Mesenchymal stem cell (in vitro differentiated cells and primary cell): ENCODE results near the gene KCNAB2.
A peak's percentile ranks its signal among the peaks of the same experiment; 100 is the strongest.

Experiments
- DNase-seq: peaks from one replicate; pipeline ENCODE4 v3.0.0-alpha.2; 2013
- H2AFZ ChIP-seq: one replicate; pipeline ENCODE4 v1.6.1; 2013; ENCODE audit warnings: low read depth, mild to moderate bottlenecking, control low read depth, inconsistent platforms, low read length, moderate library complexity
- H2AK5ac ChIP-seq: 2 replicates; pipeline ENCODE4 v1.6.1; 2013; ENCODE audit warnings: low read length, moderate library complexity, mild to moderate bottlenecking, inconsistent platforms; ENCODE audit not compliant: severe bottlenecking
- H2BK120ac ChIP-seq: one replicate; pipeline ENCODE4 v1.6.1; 2013; ENCODE audit warnings: low read depth, mild to moderate bottlenecking, inconsistent platforms, low read length, moderate library complexity
- H2BK12ac ChIP-seq, 2 experiments: one replicate each; pipeline ENCODE4 v1.6.1; 2013; ENCODE audit warnings: inconsistent platforms in 2 of 2, low read length in 2 of 2, mild to moderate bottlenecking in 2 of 2, moderate library complexity in 2 of 2, control low read depth in 1 of 2
- H2BK15ac ChIP-seq: one replicate; pipeline ENCODE4 v1.6.1; 2013; ENCODE audit warnings: mild to moderate bottlenecking, low read depth, inconsistent platforms; ENCODE audit not compliant: poor library complexity, severe bottlenecking
- H2BK5ac ChIP-seq: 2 replicates; pipeline ENCODE4 v1.6.1; 2013; ENCODE audit warnings: low read depth, mild to moderate bottlenecking, low read length, control low read depth, inconsistent platforms; ENCODE audit not compliant: poor library complexity, severe bottlenecking
- H3K14ac ChIP-seq, 2 experiments: one replicate each; pipeline ENCODE4 v1.6.1; 2013; ENCODE audit warnings: inconsistent platforms in 2 of 2, low read length in 2 of 2, control low read depth in 1 of 2, mild to moderate bottlenecking in 1 of 2, moderate library complexity in 1 of 2
- H3K18ac ChIP-seq, 2 experiments: one replicate each; pipeline ENCODE4 v1.6.1; 2013; ENCODE audit warnings: inconsistent platforms in 2 of 2, low read length in 2 of 2, control low read depth in 1 of 2, low read depth in 1 of 2, mild to moderate bottlenecking in 1 of 2
- H3K23ac ChIP-seq, 2 experiments: one replicate each; pipeline ENCODE4 v1.6.1; 2013; ENCODE audit warnings: inconsistent platforms in 2 of 2, low read length in 2 of 2, mild to moderate bottlenecking in 2 of 2, moderate library complexity in 2 of 2, control low read depth in 1 of 2
- H3K27ac ChIP-seq: 2 replicates; pipeline ENCODE4 v1.5.1; 2013; ENCODE audit warnings: mild to moderate bottlenecking, moderate library complexity, low read length, control low read depth, inconsistent platforms; ENCODE audit not compliant: poor library complexity, severe bottlenecking
- H3K27me3 ChIP-seq, 2 experiments: 2 replicates each; pipeline versions ENCODE4 v1.6.1 to v1.7.0; 2013; ENCODE audit warnings: low read length in 2 of 2, mild to moderate bottlenecking in 2 of 2, moderate library complexity in 2 of 2, control low read depth in 1 of 2, inconsistent platforms in 1 of 2; ENCODE audit not compliant: control insufficient read depth in 1 of 2, insufficient read depth in 1 of 2
- H3K36me3 ChIP-seq, 2 experiments: 2 replicates each; pipeline versions ENCODE4 v1.6.1 to v1.7.0; 2013; ENCODE audit warnings: low read length in 2 of 2, control low read depth in 1 of 2, inconsistent platforms in 1 of 2, low read depth in 1 of 2, mild to moderate bottlenecking in 1 of 2; ENCODE audit not compliant: insufficient read depth in 2 of 2, control insufficient read depth in 1 of 2
- H3K4ac ChIP-seq, 2 experiments: one replicate each; pipeline ENCODE4 v1.6.1; 2013; ENCODE audit warnings: inconsistent platforms in 2 of 2, low read length in 2 of 2, mild to moderate bottlenecking in 2 of 2, moderate library complexity in 2 of 2, control low read depth in 1 of 2, low read depth in 1 of 2
- H3K4me1 ChIP-seq: 2 replicates; pipeline ENCODE4 v1.6.1; 2013; ENCODE audit warnings: low read depth, low read length, control low read depth; ENCODE audit not compliant: control insufficient read depth, insufficient read depth
- H3K4me2 ChIP-seq: 2 replicates; pipeline ENCODE4 v1.6.1; 2013; ENCODE audit warnings: low read length, mild to moderate bottlenecking, inconsistent platforms; ENCODE audit not compliant: poor library complexity, severe bottlenecking
- H3K4me3 ChIP-seq, 2 experiments: 2 replicates each; pipeline versions ENCODE4 v1.5.1 to v1.7.0; 2013; ENCODE audit warnings: low read length in 2 of 2, mild to moderate bottlenecking in 2 of 2, control low read depth in 1 of 2, low read depth in 1 of 2; ENCODE audit not compliant: insufficient read depth in 1 of 2
- H3K79me1 ChIP-seq: replicated peaks from 2 replicates; pipeline ENCODE4 v1.6.1; 2013; ENCODE audit warnings: mild to moderate bottlenecking, control low read depth, low read length, inconsistent platforms; ENCODE audit not compliant: poor library complexity, severe bottlenecking
- H3K9ac ChIP-seq: 2 replicates; pipeline ENCODE4 v1.7.0; 2013; ENCODE audit warnings: mild to moderate bottlenecking, low read length, moderate library complexity
- H3K9me3 ChIP-seq: 2 replicates; pipeline ENCODE4 v1.7.0; 2013; ENCODE audit warnings: mild to moderate bottlenecking, low read length; ENCODE audit not compliant: control insufficient read depth
- H4K8ac ChIP-seq: one replicate; pipeline ENCODE4 v1.6.1; 2013; ENCODE audit warnings: inconsistent platforms, mild to moderate bottlenecking, low read length, moderate library complexity
- H4K91ac ChIP-seq: one replicate; pipeline ENCODE4 v1.6.1; 2013; ENCODE audit warnings: mild to moderate bottlenecking, low read length, inconsistent platforms
- WGBS: methylation state at CpG from one replicate; pipeline ENCODE4 v1.1.7; 2013; ENCODE audit warnings: mixed read lengths; 5-methylcytosine and 5-hydroxymethylcytosine counted together

The KCNAB2 gene

DNA sequence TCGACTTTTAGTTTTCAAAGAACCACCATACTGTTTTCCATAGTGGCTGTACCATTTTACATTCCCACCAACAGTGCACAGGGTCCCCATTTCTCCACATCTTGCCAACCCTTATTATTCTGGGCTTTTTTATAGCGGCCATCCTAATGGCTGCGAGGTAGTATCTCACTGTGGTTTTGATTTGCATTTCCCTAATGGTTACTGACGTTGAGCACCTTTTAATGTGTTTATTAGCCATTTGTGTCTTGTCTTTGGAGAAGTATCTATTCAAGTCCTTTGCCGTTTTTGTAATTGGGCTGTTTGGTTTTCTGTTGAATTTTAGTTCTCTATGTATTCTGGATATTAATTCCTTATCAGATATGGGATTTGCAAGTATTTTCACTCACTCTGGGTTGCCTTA is 22.3 kb upstream of the KCNAB2 start:
- peaks cover 20% of the 10 kb centered on the region for H3K4me1 ChIP-seq
- H4K8ac ChIP-seq: no peak overlapping the region
- H2BK5ac ChIP-seq: no peak overlapping the region
- H3K18ac ChIP-seq: no peak overlapping the region
- H3K36me3 ChIP-seq: no peaks in the 10 kb centered on the region
- no peak for DNase-seq
- no peak overlapping the region for H2BK120ac ChIP-seq
- no peak overlapping the region for H2BK12ac ChIP-seq
- H4K91ac ChIP-seq: no peak overlapping the region
- no peaks in the 10 kb centered on the region for H3K9me3 ChIP-seq
- no peak overlapping the region for H3K14ac ChIP-seq
- H3K9ac ChIP-seq: no peak overlapping the region
- H3K4me3 ChIP-seq: no peak overlapping the region
- H3K79me1 ChIP-seq: no peaks in the 10 kb centered on the region
- no peak overlapping the region for H3K4me2 ChIP-seq
- H2AFZ ChIP-seq: no peak overlapping the region
- H3K23ac ChIP-seq: no peak overlapping the region
- H2BK15ac ChIP-seq: no peak overlapping the region
- no peak overlapping the region for H2AK5ac ChIP-seq
- H3K4ac ChIP-seq: no peak overlapping the region
- H3K27ac ChIP-seq: no peak overlapping the region
- peaks cover 11 to 14% of the 10 kb centered on the region in 2 experiments for H3K27me3 ChIP-seq
- 70% methylated on average over 5 of the region's 5 CpGs for WGBS

DNA sequence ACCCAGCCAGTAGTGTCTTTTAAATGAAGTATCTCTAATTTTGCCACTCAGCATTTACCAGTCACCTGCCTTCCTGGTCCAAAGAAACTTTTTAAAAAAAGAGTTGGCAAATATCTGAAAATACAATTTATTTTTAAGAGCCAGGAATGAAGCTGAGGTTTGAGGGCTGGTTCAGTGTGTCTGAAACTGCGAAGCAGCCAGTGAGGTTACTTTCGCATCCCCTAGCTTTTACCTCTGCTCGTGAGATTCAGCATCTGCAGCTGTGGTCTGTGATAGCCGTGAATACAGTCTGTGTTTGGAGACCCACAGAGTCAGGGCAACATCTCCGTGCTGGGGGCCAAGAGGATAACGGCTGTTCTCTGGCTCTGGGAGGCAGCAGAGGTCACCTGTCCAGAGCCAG is 21.3 kb upstream of the KCNAB2 start:
- H2AFZ ChIP-seq: no peak overlapping the region
- no peak overlapping the region for H2BK5ac ChIP-seq
- H3K18ac ChIP-seq: no peak overlapping the region
- H3K23ac ChIP-seq: no peak overlapping the region
- no peak overlapping the region for H3K9ac ChIP-seq
- no peak overlapping the region for H2BK120ac ChIP-seq
- H3K79me1 ChIP-seq: no peaks in the 10 kb centered on the region
- peaks cover 11 to 17% of the 10 kb centered on the region in 2 experiments for H3K27me3 ChIP-seq
- DNase-seq: no peak
- H4K8ac ChIP-seq: no peak overlapping the region
- 86% methylated on average over 6 of the region's 6 CpGs for WGBS
- no peak overlapping the region for H2AK5ac ChIP-seq
- no peak overlapping the region for H4K91ac ChIP-seq
- H2BK12ac ChIP-seq: no peak overlapping the region
- no peaks in the 10 kb centered on the region for H3K36me3 ChIP-seq
- no peak overlapping the region for H3K4ac ChIP-seq
- H3K4me2 ChIP-seq: no peak overlapping the region
- H3K9me3 ChIP-seq: no peaks in the 10 kb centered on the region
- H2BK15ac ChIP-seq: no peak overlapping the region
- H3K27ac ChIP-seq: no peak overlapping the region
- H3K4me3 ChIP-seq: no peak overlapping the region
- peaks cover 20% of the 10 kb centered on the region for H3K4me1 ChIP-seq
- no peak overlapping the region for H3K14ac ChIP-seq

DNA sequence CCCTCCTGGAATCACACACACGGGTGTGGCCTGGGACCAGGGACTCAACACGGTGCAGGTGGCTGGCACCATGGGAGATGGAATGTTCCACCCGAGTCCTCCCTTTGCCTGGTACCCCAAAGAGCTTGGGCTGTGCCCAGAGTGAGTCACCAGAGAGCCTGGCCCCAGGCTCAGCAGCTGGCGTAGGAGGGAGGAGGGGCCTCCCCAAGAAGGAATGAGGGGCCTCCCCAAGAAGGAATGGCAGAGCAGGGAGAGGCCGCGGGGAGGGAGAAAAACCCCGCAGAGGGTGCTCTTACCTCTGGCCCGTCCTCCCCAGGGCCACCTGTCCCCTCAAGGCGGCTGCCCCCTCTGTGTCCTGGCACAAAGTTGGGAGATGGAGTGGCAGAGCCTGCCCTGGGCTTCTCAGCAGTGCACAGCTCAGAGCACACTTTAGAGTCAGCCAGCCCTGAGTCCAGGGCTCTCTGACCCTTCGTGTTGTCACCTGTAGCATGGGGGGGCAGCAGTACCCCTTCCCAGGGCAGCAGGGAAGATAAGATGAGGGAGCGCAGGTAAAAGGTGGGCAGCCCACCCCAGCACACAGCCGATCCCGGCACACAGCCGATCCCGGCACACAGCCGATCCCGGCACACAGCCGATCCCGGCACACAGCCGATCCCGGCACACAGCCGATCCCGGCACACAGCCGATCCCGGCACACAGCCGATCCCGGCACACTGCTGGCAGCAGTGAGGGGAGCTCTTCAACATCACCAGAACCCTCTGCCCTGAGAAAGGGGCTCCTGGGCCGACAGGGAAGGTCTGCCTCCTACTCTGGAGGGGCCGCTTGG is 20.2 kb upstream of the KCNAB2 start:
- Histone ChIP-seq H3K4ac (no peak overlapping the region), H3K9ac (no peak overlapping the region), H4K8ac (no peak overlapping the region), H2AFZ (no peak overlapping the region), H3K18ac (no peak overlapping the region), H2BK15ac (no peak overlapping the region), H3K27ac (no peak overlapping the region), H2BK5ac (no peak overlapping the region), H2BK12ac (no peak overlapping the region), H3K23ac (no peak overlapping the region), H2AK5ac (no peak overlapping the region), H3K79me1 (no peaks in the 10 kb centered on the region), H3K36me3 (no peaks in the 10 kb centered on the region), H3K4me2 (peak overlapping the region; percentile 21), H3K4me1 (peaks cover 20% of the 10 kb centered on the region), H3K4me3 (no peak overlapping the region), H2BK120ac (no peak overlapping the region), H3K9me3 (no peaks in the 10 kb centered on the region), H3K27me3 (peaks cover 11 to 17% of the 10 kb centered on the region in 2 experiments), H4K91ac (no peak overlapping the region), H3K14ac (no peak overlapping the region)
- DNase-seq: no peak
- WGBS: 82% methylated on average over 28 of the region's 29 CpGs

DNA sequence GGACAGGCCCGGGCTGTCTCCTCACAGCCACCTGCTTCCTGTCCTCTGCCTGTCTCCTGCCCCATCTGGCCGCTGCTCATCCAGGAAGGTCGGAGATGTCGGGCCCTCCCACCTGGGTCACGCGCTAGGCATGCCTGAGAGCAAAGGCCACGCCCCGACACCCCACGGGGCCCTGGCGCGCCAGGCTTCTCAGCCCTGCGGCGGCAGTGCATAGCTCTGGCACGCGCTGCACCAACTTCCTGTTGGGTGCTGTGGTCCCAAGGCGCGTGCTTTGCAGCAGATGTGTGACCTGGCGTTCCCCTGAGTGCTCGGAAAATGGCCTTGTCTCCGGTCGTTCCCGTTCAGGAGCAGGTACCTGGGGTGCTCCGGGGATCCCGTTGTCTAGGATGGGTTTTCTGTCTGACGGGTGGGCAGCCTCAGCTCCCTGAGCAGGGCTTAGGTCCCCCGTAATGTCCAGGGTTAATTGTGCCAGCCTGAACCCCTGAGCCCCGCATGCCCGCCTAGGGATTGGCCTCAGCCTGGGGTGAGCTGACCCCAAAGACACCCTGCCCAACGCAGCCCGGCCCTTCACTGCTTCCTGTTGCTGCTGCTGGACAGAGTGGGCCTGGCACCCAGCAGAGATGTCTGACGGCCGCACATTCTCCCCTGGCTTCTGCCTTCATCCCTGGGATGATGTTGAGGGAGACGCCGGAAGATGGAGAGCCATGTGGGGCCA is 19.4 kb upstream of the KCNAB2 start:
- Histone ChIP-seq H4K91ac (no peak overlapping the region), H3K18ac (no peak overlapping the region), H3K27me3 (peaks cover 11 to 17% of the 10 kb centered on the region in 2 experiments), H3K4me2 (peak overlapping the region; percentile 21), H2AFZ (no peak overlapping the region), H3K23ac (no peak overlapping the region), H3K79me1 (no peaks in the 10 kb centered on the region), H2BK120ac (no peak overlapping the region), H3K4me3 (no peak overlapping the region), H4K8ac (no peak overlapping the region), H2BK15ac (no peak overlapping the region), H3K9me3 (no peaks in the 10 kb centered on the region), H3K4me1 (peaks cover 20% of the 10 kb centered on the region), H3K9ac (no peak overlapping the region), H2BK12ac (no peak overlapping the region), H3K36me3 (no peaks in the 10 kb centered on the region), H2BK5ac (no peak overlapping the region), H3K14ac (no peak overlapping the region), H3K4ac (no peak overlapping the region), H3K27ac (no peak overlapping the region), H2AK5ac (no peak overlapping the region)
- 48% methylated on average over 34 of the region's 34 CpGs for WGBS
- DNase-seq: no peak
